AG09309 (cell line): ENCODE measurements around the gene MRGPRD.

ENCODE experiments used
- DNase-seq: peaks from one replicate; pipeline ENCODE4 v3.0.0-alpha.2; 2010; ENCODE audit warnings: low read depth
- H3K4me3 ChIP-seq: 2 replicates; pipeline ENCODE4 v1.5.1; 2011; ENCODE audit warnings: mild to moderate bottlenecking, low read depth, low read length, moderate library complexity; ENCODE audit not compliant: control insufficient read depth
- TF ChIP-seq, protein P1 (sequence below): IDR thresholded peaks from 2 replicates; pipeline ENCODE4 v1.5.1; 2011; ENCODE audit warnings: mild to moderate bottlenecking, low read depth, low read length, inconsistent platforms; ENCODE audit not compliant: insufficient read depth, control insufficient read depth; ENCODE audit errors: missing control alignments

MRGPRD gene, protein sequence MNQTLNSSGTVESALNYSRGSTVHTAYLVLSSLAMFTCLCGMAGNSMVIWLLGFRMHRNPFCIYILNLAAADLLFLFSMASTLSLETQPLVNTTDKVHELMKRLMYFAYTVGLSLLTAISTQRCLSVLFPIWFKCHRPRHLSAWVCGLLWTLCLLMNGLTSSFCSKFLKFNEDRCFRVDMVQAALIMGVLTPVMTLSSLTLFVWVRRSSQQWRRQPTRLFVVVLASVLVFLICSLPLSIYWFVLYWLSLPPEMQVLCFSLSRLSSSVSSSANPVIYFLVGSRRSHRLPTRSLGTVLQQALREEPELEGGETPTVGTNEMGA

DNA sequence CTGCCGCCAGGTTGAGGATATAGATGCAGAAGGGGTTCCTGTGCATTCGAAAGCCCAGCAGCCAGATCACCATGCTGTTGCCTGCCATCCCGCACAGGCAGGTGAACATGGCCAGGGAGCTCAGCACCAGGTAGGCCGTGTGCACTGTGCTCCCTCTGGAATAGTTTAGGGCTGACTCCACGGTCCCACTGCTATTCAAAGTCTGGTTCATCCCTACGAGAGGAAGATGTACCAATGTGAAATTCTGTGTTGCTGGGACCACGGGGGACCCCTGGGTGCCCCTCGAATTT is at the start of gene MRGPRD:
TSS of gene MRGPRD (minus strand) at position 211 of the 290 bp plus-strand sequence. CDS start at position 211, 0 bp downstream.
- TF ChIP-seq, protein P1, sequence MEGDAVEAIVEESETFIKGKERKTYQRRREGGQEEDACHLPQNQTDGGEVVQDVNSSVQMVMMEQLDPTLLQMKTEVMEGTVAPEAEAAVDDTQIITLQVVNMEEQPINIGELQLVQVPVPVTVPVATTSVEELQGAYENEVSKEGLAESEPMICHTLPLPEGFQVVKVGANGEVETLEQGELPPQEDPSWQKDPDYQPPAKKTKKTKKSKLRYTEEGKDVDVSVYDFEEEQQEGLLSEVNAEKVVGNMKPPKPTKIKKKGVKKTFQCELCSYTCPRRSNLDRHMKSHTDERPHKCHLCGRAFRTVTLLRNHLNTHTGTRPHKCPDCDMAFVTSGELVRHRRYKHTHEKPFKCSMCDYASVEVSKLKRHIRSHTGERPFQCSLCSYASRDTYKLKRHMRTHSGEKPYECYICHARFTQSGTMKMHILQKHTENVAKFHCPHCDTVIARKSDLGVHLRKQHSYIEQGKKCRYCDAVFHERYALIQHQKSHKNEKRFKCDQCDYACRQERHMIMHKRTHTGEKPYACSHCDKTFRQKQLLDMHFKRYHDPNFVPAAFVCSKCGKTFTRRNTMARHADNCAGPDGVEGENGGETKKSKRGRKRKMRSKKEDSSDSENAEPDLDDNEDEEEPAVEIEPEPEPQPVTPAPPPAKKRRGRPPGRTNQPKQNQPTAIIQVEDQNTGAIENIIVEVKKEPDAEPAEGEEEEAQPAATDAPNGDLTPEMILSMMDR, result no peak
- DNase-seq, result no peak
- no peak within 1 kb of the TSS for H3K4me3 ChIP-seq

GRCh38 chr11:69030301-69030700 is 49.5 kb upstream of the MRGPRD start:
- DNase-seq, result no peak
- TF ChIP-seq, protein P1, result no peak

GRCh38 chr11:69027704-69028372 is 47.1 kb upstream of the MRGPRD start:
- DNase-seq, result no peak
- TF ChIP-seq, protein P1, result no peak
- no peak overlapping the region for H3K4me3 ChIP-seq

More at GRCh38 chr11:69030301-69030700, 49.5 kb upstream of the MRGPRD start:
- H3K4me3 ChIP-seq, result no peak overlapping the region

GRCh38 chr11:69024509-69024908 is 43.7 kb upstream of the MRGPRD start:
- H3K4me3 ChIP-seq, result no peak overlapping the region
- TF ChIP-seq, protein P1, result no peak
- no peak for DNase-seq

DNA sequence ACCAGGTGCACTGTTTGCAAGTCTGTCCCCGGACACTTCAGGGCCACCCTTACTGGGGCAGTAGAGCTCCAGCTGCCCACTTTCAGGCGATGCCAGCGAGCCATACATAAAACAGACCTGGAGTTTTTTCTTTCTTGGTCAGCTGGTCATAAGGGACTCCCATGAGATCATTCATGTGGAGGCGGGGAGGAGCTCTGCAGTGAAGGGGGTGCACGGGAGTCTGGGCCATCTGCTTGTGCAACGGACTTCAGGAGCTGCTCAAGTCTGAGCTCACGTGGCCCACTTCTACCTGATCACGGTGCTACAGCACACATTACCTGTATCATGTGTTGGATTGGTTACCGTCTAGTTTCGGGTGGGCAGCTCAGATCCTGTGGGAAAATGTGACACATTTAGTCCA is 41.5 kb upstream of the MRGPRD start:
- TF ChIP-seq, protein P1, result no peak
- no peak for DNase-seq

DNA sequence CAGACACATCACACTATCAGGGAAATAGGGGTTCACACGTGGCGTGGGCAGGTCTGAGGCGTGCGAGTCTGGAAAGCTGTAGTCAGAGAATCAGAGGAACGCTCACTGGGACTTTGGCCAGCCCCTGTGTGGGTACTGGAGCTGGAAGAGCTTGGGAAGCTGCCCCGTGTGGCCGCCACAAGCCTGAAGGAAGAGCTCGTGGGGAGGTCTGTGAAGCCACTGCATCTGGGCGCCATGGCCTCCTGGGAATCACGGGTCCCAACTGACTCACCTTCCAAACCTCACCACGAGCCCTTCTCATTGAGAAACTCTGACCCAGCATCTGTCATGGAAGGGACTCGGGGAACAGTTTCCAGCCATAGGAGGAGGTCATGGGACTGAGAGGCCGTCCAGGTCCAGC is 38.1 kb upstream of the MRGPRD start:
- no peak overlapping the region for H3K4me3 ChIP-seq

More for the DNA sequence above, 41.5 kb upstream of the MRGPRD start:
- no peak overlapping the region for H3K4me3 ChIP-seq

More for the DNA sequence above, 38.1 kb upstream of the MRGPRD start:
- DNase-seq, result peak; percentile 75
- TF ChIP-seq, protein P1, result no peak
